Body of pancreas (tissue), 4 donors: Measurements from ENCODE around the gene MAPK11.

Experiments
- CTCF ChIP-seq, 7 experiments: fragments of 450-650 bp in 4 of 7; fragments of 200-600 bp in 3 of 7; sonication (generic) in 3 of 7; IDR thresholded peaks; one replicate each; pipeline ENCODE4 v1.5.1; 2016 to 2019; ENCODE audit warnings: antibody characterized with exemption in 7 of 7
- POLR2A ChIP-seq, 3 donors: fragments of 450-650 bp; IDR thresholded peaks; one replicate each; pipeline ENCODE4 v1.6.1; 2016; ENCODE audit warnings: antibody characterized with exemption in 3 of 3, mild to moderate bottlenecking in 2 of 3

GRCh38 chr22:50298266-50298637 lies 28.1 kb upstream of the MAPK11 start:
- TF ChIP-seq POLR2A (IDR thresholded peaks at IDR 0.05) (no peak), CTCF (IDR thresholded peaks at IDR 0.05) (no peak)
